ENCODE results near the gene CADPS2.

Gene CADPS2

GRCh38 chr7:122710916-122711315 is 175.3 kb downstream of the CADPS2 start:
- H3K4me3 ChIP-seq (replicated peaks in 1 of 2; ENCODE audit: low read depth in 2 of 2, low read length in 2 of 2), result no peak overlapping the region
- TF ChIP-seq, protein P1, sequence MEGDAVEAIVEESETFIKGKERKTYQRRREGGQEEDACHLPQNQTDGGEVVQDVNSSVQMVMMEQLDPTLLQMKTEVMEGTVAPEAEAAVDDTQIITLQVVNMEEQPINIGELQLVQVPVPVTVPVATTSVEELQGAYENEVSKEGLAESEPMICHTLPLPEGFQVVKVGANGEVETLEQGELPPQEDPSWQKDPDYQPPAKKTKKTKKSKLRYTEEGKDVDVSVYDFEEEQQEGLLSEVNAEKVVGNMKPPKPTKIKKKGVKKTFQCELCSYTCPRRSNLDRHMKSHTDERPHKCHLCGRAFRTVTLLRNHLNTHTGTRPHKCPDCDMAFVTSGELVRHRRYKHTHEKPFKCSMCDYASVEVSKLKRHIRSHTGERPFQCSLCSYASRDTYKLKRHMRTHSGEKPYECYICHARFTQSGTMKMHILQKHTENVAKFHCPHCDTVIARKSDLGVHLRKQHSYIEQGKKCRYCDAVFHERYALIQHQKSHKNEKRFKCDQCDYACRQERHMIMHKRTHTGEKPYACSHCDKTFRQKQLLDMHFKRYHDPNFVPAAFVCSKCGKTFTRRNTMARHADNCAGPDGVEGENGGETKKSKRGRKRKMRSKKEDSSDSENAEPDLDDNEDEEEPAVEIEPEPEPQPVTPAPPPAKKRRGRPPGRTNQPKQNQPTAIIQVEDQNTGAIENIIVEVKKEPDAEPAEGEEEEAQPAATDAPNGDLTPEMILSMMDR (IDR thresholded peaks at IDR 0.05; ENCODE audit: low read depth, low read length), result no peak
- no peak for DNase-seq (ENCODE audit: low read depth in 2 of 2)

DNA sequence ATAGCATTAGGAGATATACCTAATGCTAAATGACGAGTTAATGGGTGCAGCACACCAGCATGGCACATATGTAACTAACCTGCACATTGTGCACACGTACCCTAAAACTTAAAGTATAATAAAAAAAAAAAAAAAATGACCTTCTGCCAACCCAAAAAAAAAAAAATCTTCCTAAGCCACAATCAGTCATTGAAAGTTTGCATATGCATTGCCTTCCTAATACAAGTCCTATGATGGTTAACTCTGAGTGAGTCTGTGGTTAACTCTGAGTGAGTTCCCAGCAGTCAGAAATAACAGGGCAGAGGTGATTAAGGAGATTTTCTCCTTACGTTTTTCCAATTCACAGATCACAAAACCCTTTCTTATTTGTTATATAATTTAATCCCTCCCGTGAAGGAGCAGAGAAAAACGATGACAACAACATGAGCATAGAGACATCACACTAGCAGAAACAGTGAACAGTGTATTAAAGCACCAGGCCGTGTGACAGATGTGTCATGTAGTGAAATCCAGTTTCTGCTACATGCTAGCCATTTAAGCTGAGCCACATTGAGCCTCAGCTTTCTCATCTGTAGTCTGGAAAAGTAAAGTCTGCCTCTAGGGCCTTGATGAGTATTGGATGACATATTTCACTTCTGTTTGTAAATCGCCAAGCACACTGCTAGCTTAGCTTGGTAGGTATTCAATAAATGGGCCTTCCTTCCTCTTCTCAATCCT is 176.2 kb downstream of the CADPS2 start:
- DNase-seq (ENCODE audit: low read depth in 2 of 2), result no peak
- H3K4me3 ChIP-seq (replicated peaks in 1 of 2; ENCODE audit: low read depth in 2 of 2, low read length in 2 of 2), result no peak overlapping the region
- TF ChIP-seq, protein P1 (IDR thresholded peaks at IDR 0.05; ENCODE audit: low read depth, low read length), result no peak

DNA sequence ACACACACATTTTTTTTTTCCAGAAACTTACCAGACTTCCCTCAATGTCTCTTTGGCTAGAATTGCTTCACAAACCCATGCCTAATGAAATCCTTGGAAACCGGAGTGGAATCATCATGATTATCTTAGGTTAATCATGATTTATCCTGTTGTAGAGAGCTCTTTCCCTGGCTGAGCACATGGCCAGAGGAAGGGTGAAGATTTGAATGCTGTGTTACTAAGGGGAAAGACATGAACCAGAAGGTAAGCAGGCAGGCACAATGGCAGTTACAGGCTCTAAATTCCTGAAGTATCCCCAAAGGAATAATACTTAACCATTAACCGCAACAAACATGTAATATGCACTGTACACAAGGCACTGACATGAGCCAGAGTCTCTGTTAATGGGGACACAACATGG is 179.4 kb downstream of the CADPS2 start:
- no peak overlapping the region for H3K4me3 ChIP-seq (replicated peaks in 1 of 2; ENCODE audit: low read depth in 2 of 2, low read length in 2 of 2)
- TF ChIP-seq, protein P1 (IDR thresholded peaks at IDR 0.05; ENCODE audit: low read depth, low read length), result no peak
- DNase-seq (ENCODE audit: low read depth in 2 of 2), result peak in 1 of 2 donors; percentile 35

DNA sequence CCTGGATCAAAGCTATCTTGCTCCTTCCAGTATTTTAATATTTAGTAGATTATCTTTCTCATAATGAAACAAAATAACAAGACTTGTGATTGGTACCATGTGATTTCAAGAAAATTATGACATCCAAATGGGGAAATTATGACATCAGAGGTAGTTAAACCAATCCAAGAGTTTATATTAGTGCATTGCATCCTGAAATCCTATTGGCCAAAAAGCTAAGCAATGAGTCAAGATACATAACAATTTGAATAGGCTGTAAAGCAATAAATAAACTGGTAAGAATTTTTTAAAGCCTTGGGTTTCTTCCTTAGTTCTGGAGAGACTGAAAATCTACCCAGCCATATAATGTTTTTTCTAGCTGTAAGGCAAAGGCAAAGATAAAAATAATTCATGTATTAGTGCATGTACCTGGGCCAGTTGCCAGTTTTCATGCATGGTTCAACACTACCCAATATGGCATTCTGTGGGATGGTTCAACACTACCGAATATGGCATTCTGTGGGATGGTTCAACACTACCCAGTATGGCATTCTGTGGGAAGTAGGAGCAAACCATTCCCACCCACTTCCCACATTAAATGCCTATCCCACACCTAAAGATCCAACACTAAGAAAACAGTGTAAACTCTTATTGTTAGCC is 183.3 kb downstream of the CADPS2 start, which contains the start of gene RNF148:
TSS of gene RNF148 (minus strand) at position 51 of the 639 bp plus-strand sequence. CDS start 172 bp downstream, outside the sequence.
- no peak for DNase-seq (ENCODE audit: low read depth in 2 of 2)
- TF ChIP-seq, protein P1 (IDR thresholded peaks at IDR 0.05; ENCODE audit: low read depth, low read length), result no peak
- H3K4me3 ChIP-seq (replicated peaks in 1 of 2; ENCODE audit: low read depth in 2 of 2, low read length in 2 of 2), result no peak within 1 kb of the TSS

- no peak within 1 kb of the TSS for H3K4me3 ChIP-seq (replicated peaks in 1 of 2; ENCODE audit: low read depth in 2 of 2, low read length in 2 of 2)
- no peak for DNase-seq (ENCODE audit: low read depth in 2 of 2)
- TF ChIP-seq, protein P1 (IDR thresholded peaks at IDR 0.05; ENCODE audit: low read depth, low read length), result no peak
Observed at GRCh38 chr7:122699017-122699416, 187.2 kb downstream of the CADPS2 start, which contains the start of gene RNF133. TSS of gene RNF133 (minus strand) at chr7:122699117. CDS start at chr7:122698918, 199 bp downstream.

DNA sequence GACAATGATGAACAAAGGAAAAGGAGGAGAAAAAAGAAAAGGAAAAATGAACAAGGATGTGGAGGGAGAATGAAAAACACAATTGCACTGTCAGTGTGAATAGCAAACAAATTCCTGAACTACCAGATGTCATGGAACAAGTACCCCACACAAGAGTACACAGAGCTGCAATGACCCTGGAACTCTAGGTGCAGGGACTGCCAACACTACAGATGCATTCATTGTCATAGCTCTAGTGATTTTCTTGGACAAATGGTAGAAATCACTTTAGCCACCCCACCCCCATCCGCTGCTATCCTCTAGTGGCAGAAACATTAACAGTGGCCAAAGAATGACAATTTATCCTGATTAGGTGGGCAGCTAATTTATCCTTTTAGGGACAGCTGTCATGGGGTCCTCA is 190.4 kb downstream of the CADPS2 start:
- no peak for DNase-seq (ENCODE audit: low read depth in 2 of 2)
- H3K4me3 ChIP-seq (replicated peaks in 1 of 2; ENCODE audit: low read depth in 2 of 2, low read length in 2 of 2), result no peak overlapping the region
- TF ChIP-seq, protein P1 (IDR thresholded peaks at IDR 0.05; ENCODE audit: low read depth, low read length), result no peak
